Kidney (tissue), 14 donors: ENCODE data around the gene NXPH1. TPM values are rescaled to one million over a fixed set of nuclear protein-coding genes. Genes with fewer than 3 reads are reported as not detected.

Experiments used
- DNase-seq, 5 donors: peaks; one replicate each; pipeline ENCODE4 v3.0.0-alpha.2; 2013 to 2020
- FAIRE-seq: peaks from 2 replicates; lab custom pipeline; 2012; peaks lifted over from hg19 to GRCh38; lab: Jason Lieb, UNC
- H3K27ac ChIP-seq, 2 donors: one replicate each; pipeline ENCODE4 v1.7.0; 2013; ENCODE audit warnings: low read depth in 2 of 2, low read length in 2 of 2, inconsistent platforms in 1 of 2
- H3K27me3 ChIP-seq: one replicate; pipeline ENCODE4 v1.7.1; 2013; ENCODE audit warnings: low read length, inconsistent platforms; ENCODE audit not compliant: control insufficient read depth, insufficient read depth
- H3K36me3 ChIP-seq, 3 donors: one replicate each; pipeline versions ENCODE4 v1.7.0 to v1.7.1; 2013; ENCODE audit warnings: low read length in 3 of 3, control low read depth in 1 of 3, inconsistent platforms in 1 of 3; ENCODE audit not compliant: insufficient read depth in 3 of 3, control insufficient read depth in 2 of 3
- H3K4me1 ChIP-seq, 3 donors: one replicate each; pipeline versions ENCODE4 v1.7.0 to v1.7.1; 2013; ENCODE audit warnings: low read length in 3 of 3, inconsistent platforms in 1 of 3, low read depth in 1 of 3; ENCODE audit not compliant: control insufficient read depth in 2 of 3, insufficient read depth in 2 of 3
- H3K4me3 ChIP-seq, 3 donors: one replicate each; pipeline versions ENCODE4 v1.7.0 to v1.8.1; 2013; ENCODE audit warnings: low read length in 3 of 3, control low read depth in 1 of 3, inconsistent platforms in 1 of 3
- H3K9ac ChIP-seq, 3 donors: one replicate each; pipeline versions ENCODE4 v1.7.0 to v1.7.1; 2013; ENCODE audit warnings: low read length in 3 of 3, control low read depth in 1 of 3, inconsistent platforms in 1 of 3
- H3K9me3 ChIP-seq, 3 donors: one replicate each; pipeline versions ENCODE4 v1.7.0 to v1.7.1; 2013; ENCODE audit warnings: low read length in 3 of 3, control low read depth in 1 of 3, inconsistent platforms in 1 of 3; ENCODE audit not compliant: control insufficient read depth in 2 of 3, insufficient read depth in 1 of 3
- CTCF ChIP-seq: IDR thresholded peaks from 3 replicates; pipeline ENCODE4 v1.5.1; 2012; ENCODE audit warnings: mild to moderate bottlenecking, moderate library complexity, borderline replicate concordance; ENCODE audit not compliant: insufficient read depth; ENCODE audit errors: extremely low read depth
- intact Hi-C: fragments of 100-400 bp; cut with DNase I; formaldehyde crosslinking; loops from one replicate; pipeline ENCODE4 v1.11.1; 2022
- polyA plus RNA-seq: library from polyadenylated mRNA; stranded (reverse); fragments of 350-450 nt; fragmentation: Illumina TruSeq; extraction: RNeasy Lipid Tissue Mini Kit (QIAGEN cat#74804); gene quantifications from one replicate; pipeline ENCODE4 v1.2.3, GENCODE V29; 2014; ENCODE audit warnings: low read depth, low replicate concordance; ENCODE audit not compliant: insufficient read depth
- total RNA-seq: library from RNA; stranded (reverse); fragmentation: NEBNext Ultra II Directional; extraction: Animal tissue kit (Norgen Biotek cat#: 25700); gene quantifications from one replicate; pipeline ENCODE4 v1.2.1, GENCODE V29; 2021
- donor health status: control.
- donor health status: control.
- donor health status: control.
- donor health status: control.
- donor health status: control.
- donor health status: DM: yes; HTN: yes; CAD: no.
- donor health status: Normal renal cell carcinoma (clear cell type).

NXPH1 gene
- total and polyA plus RNA-seq, 2 donors from 2014 or later: not detected

GRCh38 chr7:8590225-8590624, 156.8 kb downstream of the NXPH1 start:
- no peaks in the 10 kb centered on the region for H3K27me3 ChIP-seq
- H3K9me3 ChIP-seq: no peaks in the 10 kb centered on the region
- no peaks in the 10 kb centered on the region for H3K36me3 ChIP-seq
- no peak overlapping the region for H3K27ac ChIP-seq
- no peak overlapping the region for H3K9ac ChIP-seq
- H3K4me1 ChIP-seq: no peaks in the 10 kb centered on the region
- DNase-seq: no peak
- intact Hi-C loops: no loop called here
- TF ChIP-seq CTCF: no peak
- no peak overlapping the region for H3K4me3 ChIP-seq
- FAIRE-seq: no peak

- H3K9ac ChIP-seq: no peak overlapping the region
Measured at GRCh38 chr7:8590791-8591190, 157.4 kb downstream of the NXPH1 start.

GRCh38 chr7:8591289-8591688, 157.9 kb downstream of the NXPH1 start:
- no peak overlapping the region for H3K27ac ChIP-seq

More at GRCh38 chr7:8590791-8591190, 157.4 kb downstream of the NXPH1 start:
- Histone ChIP-seq H3K4me1 (no peaks in the 10 kb centered on the region), H3K4me3 (no peak overlapping the region), H3K9me3 (no peaks in the 10 kb centered on the region), H3K27me3 (no peaks in the 10 kb centered on the region), H3K27ac (no peak overlapping the region), H3K36me3 (no peaks in the 10 kb centered on the region)
- no peak for DNase-seq
- TF ChIP-seq CTCF: no peak
- no peak for FAIRE-seq
- intact Hi-C loops: no loop called here

More at GRCh38 chr7:8591289-8591688, 157.9 kb downstream of the NXPH1 start:
- intact Hi-C loops: no loop called here
- Histone ChIP-seq H3K27me3 (no peaks in the 10 kb centered on the region), H3K9ac (no peak overlapping the region), H3K9me3 (no peaks in the 10 kb centered on the region), H3K4me1 (no peaks in the 10 kb centered on the region), H3K4me3 (no peak overlapping the region), H3K36me3 (no peaks in the 10 kb centered on the region)
- DNase-seq (no peak), FAIRE-seq (no peak)
- TF ChIP-seq CTCF: no peak
